DOHH2 (cell line): Measurements from ENCODE around the gene RASA3.

Experiments
- EZH2phosphoT487 ChIP-seq: fragments of 200-600 bp; sonication (generic); IDR thresholded peaks from 2 replicates; pipeline ENCODE4 v1.6.1; 2017; ENCODE audit warnings: borderline replicate concordance, mild to moderate bottlenecking, antibody characterized with exemption, low read length, moderate library complexity, mixed read lengths
- TF ChIP-seq, protein P1 (sequence below): fragments of 200-600 bp; sonication (generic); IDR thresholded peaks from one replicate; pipeline ENCODE4 v1.5.1; 2014; ENCODE audit warnings: antibody characterized with exemption, mild to moderate bottlenecking, low read depth, low read length; ENCODE audit not compliant: poor library complexity, severe bottlenecking

DNA sequence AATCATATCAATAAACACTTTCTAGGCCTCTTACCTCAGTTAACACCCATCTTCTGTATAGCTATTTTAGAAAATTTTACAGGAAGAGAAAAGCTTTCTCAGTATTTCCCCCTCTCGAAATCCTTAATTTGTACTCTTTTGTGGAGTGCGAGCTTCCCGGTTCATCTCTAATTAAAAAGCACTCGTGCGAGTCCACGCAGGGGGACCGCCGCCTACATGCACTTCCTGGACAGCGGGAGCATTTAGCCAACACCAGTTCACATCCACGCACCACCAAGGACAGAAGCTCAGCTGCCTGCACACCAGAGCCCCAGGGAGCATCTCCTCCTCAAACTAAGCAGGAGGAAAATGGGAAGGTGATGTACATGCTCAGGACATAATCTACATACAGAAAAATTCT lies 60.0 kb downstream of the RASA3 start:
- TF ChIP-seq, protein P1, sequence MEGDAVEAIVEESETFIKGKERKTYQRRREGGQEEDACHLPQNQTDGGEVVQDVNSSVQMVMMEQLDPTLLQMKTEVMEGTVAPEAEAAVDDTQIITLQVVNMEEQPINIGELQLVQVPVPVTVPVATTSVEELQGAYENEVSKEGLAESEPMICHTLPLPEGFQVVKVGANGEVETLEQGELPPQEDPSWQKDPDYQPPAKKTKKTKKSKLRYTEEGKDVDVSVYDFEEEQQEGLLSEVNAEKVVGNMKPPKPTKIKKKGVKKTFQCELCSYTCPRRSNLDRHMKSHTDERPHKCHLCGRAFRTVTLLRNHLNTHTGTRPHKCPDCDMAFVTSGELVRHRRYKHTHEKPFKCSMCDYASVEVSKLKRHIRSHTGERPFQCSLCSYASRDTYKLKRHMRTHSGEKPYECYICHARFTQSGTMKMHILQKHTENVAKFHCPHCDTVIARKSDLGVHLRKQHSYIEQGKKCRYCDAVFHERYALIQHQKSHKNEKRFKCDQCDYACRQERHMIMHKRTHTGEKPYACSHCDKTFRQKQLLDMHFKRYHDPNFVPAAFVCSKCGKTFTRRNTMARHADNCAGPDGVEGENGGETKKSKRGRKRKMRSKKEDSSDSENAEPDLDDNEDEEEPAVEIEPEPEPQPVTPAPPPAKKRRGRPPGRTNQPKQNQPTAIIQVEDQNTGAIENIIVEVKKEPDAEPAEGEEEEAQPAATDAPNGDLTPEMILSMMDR, result no peak
- no peak for TF ChIP-seq EZH2phosphoT487
